Stimulated activated CD4-positive, alpha-beta T cell treated with anti-CD3 and anti-CD28 coated beads, TNF-alpha, amount 100 ng/mL, for 48 hours (primary cell): ENCODE measurements around the gene OR52E2.

Source experiments
- DNase-seq, 3 donors: peaks; one replicate each; pipeline ENCODE4 v3.0.0-alpha.2; 2020; ENCODE audit warnings: low read depth in 3 of 3

Gene OR52E2

DNA sequence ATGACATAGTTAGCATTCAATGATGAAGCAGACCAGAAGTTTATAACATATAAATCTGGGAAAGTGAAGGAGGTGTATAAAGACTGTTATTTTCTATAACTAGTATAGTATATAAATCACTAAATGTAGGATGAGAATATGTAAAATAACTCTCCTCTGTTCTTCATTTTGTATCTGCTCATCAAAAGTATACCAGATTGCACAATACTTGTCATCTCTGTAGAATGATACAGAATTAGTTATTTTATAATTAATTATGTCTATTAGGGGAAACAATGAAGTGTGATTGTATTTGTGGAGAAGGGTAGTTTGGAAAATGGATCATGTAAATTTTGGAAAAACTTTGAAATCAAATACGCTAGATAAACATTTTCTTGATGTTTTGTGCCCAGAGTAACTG, 46.4 kb downstream of the OR52E2 start:
- no peak for DNase-seq

DNA sequence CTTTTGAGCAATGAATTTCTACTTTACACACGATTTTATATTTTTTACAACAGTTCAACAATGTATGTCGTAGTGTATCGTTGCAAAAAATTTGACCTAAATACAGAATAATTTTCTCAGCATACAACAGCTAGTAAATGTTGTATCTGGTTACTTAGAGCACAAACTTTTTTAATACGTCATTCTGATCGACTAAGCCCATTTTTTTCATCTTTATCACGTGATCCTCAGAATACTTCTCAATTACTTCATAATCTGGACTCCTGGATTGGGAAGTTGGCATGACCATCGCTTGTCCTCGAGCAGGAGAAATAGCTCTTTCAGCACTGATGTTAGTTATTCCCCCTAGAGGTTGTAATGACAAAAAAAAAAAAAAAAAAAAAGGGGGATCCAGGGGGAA, 48.2 kb downstream of the OR52E2 start:
- no peak for DNase-seq
